PC-9 (cell line): ENCODE measurements around the gene PBX1. TPM values are rescaled to one million over a fixed set of nuclear protein-coding genes. Genes with fewer than 3 reads are reported as not detected.

ENCODE experiments used
- BruUV-seq: library from RNA; stranded (reverse); fragments of 400-500 nt; replicated peaks from 2 replicates; lab custom pipeline; 2021; lab: Mats Ljungman, UMichigan
- CTCF ChIA-PET: fragments of 300-600 bp; sonication (Branson Sonifier 250); formaldehyde crosslinking; loops from one replicate; lab custom pipeline; 2022; ENCODE audit warnings: antibody characterized with exemption; lab: Charles Lee
- POLR2A ChIA-PET: fragments of 300-600 bp; sonication (Branson Sonifier 250); formaldehyde crosslinking; loops from one replicate; lab custom pipeline; 2022; ENCODE audit warnings: antibody characterized with exemption; ENCODE audit not compliant: unreplicated experiment; lab: Charles Lee
- DNase-seq, 2 experiments: peaks; one replicate each; pipeline versions ENCODE4 v3.0.0 to v3.0.0-alpha.2; 2015 to 2022; ENCODE audit warnings: mixed read lengths in 1 of 2
- H2AFZ ChIP-seq: fragments of 200-600 bp; sonication (generic); 2 replicates; pipeline ENCODE4 v1.8.1; 2017; ENCODE audit warnings: antibody characterized with exemption
- H3F3A ChIP-seq: fragments of 200-600 bp; sonication (generic); 2 replicates; pipeline ENCODE4 v1.8.1; 2017; ENCODE audit warnings: antibody characterized with exemption, mild to moderate bottlenecking, low read depth; ENCODE audit not compliant: insufficient read depth
- H3K27ac ChIP-seq: fragments of 200-600 bp; sonication (generic); 2 replicates; pipeline ENCODE4 v1.6.1; 2016; ENCODE audit warnings: mixed run types
- H3K27me3 ChIP-seq: fragments of 200-600 bp; sonication (generic); 2 replicates; pipeline ENCODE4 v1.6.1; 2016; ENCODE audit warnings: low read depth, mixed run types; ENCODE audit not compliant: insufficient read depth
- H3K36me3 ChIP-seq: fragments of 200-600 bp; sonication (generic); 2 replicates; pipeline ENCODE4 v1.6.1; 2016; ENCODE audit warnings: low read depth, mixed run types
- H3K4me1 ChIP-seq: fragments of 200-600 bp; sonication (generic); replicated peaks from 2 replicates; pipeline ENCODE4 v1.6.1; 2016; ENCODE audit warnings: mixed run types; ENCODE audit not compliant: insufficient read depth
- H3K4me2 ChIP-seq: fragments of 200-600 bp; sonication (generic); 2 replicates; pipeline ENCODE4 v1.6.1; 2017; ENCODE audit warnings: mixed run types
- H3K4me3 ChIP-seq: fragments of 200-600 bp; sonication (generic); 2 replicates; pipeline ENCODE4 v1.6.1; 2016; ENCODE audit warnings: mixed run types
- H3K79me2 ChIP-seq: fragments of 200-600 bp; sonication (generic); 2 replicates; pipeline ENCODE4 v1.6.1; 2017; ENCODE audit warnings: low read depth, mixed run types
- H3K9me2 ChIP-seq: fragments of 200-600 bp; sonication (generic); 2 replicates; pipeline ENCODE4 v1.8.1; 2017; ENCODE audit warnings: mild to moderate bottlenecking; ENCODE audit not compliant: insufficient read depth
- H3K9me3 ChIP-seq: fragments of 200-600 bp; sonication (generic); 2 replicates; pipeline ENCODE4 v1.8.1; 2016; ENCODE audit warnings: low read depth; ENCODE audit not compliant: insufficient read depth
- H4K20me1 ChIP-seq: fragments of 200-600 bp; sonication (generic); 2 replicates; pipeline ENCODE4 v1.8.1; 2017; ENCODE audit not compliant: insufficient read depth
- EZH2 ChIP-seq: fragments of 200-600 bp; sonication (generic); IDR thresholded peaks from 2 replicates; pipeline ENCODE4 v1.8.0; 2017; ENCODE audit warnings: antibody characterized with exemption, low read depth
- intact Hi-C: fragments of 100-400 bp; cut with micrococcal nuclease; formaldehyde crosslinking; loops from one replicate; pipeline ENCODE4 v1.10.0; 2022; ENCODE audit not compliant: unreplicated experiment
- total RNA-seq: library from RNA; stranded (reverse); gene quantifications from 2 replicates; pipeline ENCODE4 v1.2.3, GENCODE V29; 2021
- TF ChIP-seq, protein P1 (sequence below): fragments of 200-600 bp; sonication (generic); conservative IDR thresholded peaks from 2 replicates; pipeline ENCODE4 v1.6.1; 2017; ENCODE audit warnings: mixed run types, antibody characterized with exemption, mild to moderate bottlenecking, moderate library complexity

PBX1 gene
- total RNA-seq, 1 experiment from 2014 or later: 57.7 TPM

DNA sequence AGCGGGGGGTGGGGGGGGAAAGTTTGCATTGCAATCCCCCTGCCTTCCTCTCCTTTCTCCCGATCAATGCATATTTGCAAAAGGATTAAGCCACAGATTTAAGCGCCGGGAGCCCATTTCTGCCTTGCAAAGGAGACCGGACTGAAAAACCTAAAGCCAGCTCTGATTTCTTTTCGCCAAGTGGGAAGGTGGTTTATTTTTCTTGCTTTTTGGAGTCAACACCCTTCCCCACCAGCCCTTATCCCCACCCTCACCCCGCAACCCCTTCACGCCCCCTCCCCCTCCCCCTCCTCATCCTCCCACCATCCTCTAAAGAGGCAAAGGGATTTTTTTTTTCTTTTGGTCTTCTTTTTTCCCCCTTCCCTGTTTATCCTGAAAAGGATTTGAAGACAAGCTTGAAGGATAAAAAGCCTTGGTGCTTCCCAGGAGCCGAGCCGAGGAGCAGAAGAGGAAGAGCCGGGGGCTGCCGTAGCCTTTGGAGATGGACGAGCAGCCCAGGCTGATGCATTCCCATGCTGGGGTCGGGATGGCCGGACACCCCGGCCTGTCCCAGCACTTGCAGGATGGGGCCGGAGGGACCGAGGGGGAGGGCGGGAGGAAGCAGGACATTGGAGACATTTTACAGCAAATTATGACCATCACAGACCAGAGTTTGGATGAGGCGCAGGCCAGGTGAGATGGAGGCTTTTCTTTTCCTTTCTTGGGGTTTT, 513 bp downstream of the PBX1 start:
- BruUV-seq: no TSS peak
- ChIA-PET CTCF (interaction anchor here (0.6 to 1.3 kb wide), 4 partner anchors 25 to 895 kb away, joined by 3 to 14 read pairs (median 5); no protein-coding TSS in a partner anchor), POLR2A (interaction anchor here (0.6 to 1.3 kb wide), 5 partner anchors 43 to 264 kb away, joined by 3 to 15 read pairs (median 10); no protein-coding TSS in a partner anchor)
- 0 out of 2 replicates have a peak, but pooled peaks cover 6% of the 10 kb centered on the region for H3K36me3 ChIP-seq
- peaks cover 50% of the 10 kb centered on the region for H3K79me2 ChIP-seq
- intact Hi-C loops: loop anchor here (1.0 to 5.0 kb wide), 6 partner anchors 53 to 393 kb away; no protein-coding TSS in a partner anchor
- peaks cover 6% of the 10 kb centered on the region; the same call in 1 of the 2 replicates for H3F3A ChIP-seq
- H3K27me3 ChIP-seq: no peaks in the 10 kb centered on the region
- H3K4me3 ChIP-seq: peak overlapping the region; percentile 71
- H3K9me3 ChIP-seq: no peaks in the 10 kb centered on the region
- peak in 1 of 2 experiments; percentile 5 for DNase-seq
- H3K9me2 ChIP-seq: no peaks in the 10 kb centered on the region
- TF ChIP-seq EZH2: no peak
- TF ChIP-seq, protein P1, sequence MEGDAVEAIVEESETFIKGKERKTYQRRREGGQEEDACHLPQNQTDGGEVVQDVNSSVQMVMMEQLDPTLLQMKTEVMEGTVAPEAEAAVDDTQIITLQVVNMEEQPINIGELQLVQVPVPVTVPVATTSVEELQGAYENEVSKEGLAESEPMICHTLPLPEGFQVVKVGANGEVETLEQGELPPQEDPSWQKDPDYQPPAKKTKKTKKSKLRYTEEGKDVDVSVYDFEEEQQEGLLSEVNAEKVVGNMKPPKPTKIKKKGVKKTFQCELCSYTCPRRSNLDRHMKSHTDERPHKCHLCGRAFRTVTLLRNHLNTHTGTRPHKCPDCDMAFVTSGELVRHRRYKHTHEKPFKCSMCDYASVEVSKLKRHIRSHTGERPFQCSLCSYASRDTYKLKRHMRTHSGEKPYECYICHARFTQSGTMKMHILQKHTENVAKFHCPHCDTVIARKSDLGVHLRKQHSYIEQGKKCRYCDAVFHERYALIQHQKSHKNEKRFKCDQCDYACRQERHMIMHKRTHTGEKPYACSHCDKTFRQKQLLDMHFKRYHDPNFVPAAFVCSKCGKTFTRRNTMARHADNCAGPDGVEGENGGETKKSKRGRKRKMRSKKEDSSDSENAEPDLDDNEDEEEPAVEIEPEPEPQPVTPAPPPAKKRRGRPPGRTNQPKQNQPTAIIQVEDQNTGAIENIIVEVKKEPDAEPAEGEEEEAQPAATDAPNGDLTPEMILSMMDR: no peak
- peak overlapping the region; percentile 74 for H3K27ac ChIP-seq
- H3K4me1 ChIP-seq: peaks cover 48% of the 10 kb centered on the region
- H2AFZ ChIP-seq: peak overlapping the region; percentile 83
- H4K20me1 ChIP-seq: no peaks in the 10 kb centered on the region
- H3K4me2 ChIP-seq: peak overlapping the region; percentile 86

DNA sequence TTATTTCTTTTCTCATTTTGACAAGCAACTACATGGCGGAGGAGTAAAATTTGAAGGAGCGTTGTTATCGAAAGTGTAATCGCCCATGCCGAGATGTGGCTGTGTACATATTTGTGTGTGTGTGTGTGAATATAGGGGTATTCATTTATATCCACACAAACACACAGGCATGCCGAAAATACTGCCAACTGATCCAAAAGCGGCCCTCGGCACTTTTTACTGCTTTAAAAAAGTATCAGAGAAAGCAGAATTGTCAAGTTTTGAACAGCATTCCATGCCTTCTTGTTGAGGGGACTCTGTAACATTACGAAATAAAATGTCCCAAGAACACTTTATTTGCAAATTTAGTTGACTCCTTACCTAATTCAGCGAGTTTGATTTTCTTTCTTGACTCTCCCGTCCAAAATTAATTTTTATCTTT, 1.1 kb downstream of the PBX1 start:
- no peaks in the 10 kb centered on the region for H3K9me2 ChIP-seq
- H3K4me3 ChIP-seq: peak overlapping the region; percentile 71
- peaks cover 54% of the 10 kb centered on the region for H3K4me1 ChIP-seq
- peaks cover 6% of the 10 kb centered on the region for H3F3A ChIP-seq
- ChIA-PET CTCF (no interaction called here), POLR2A (no interaction called here)
- intact Hi-C loops: loop anchor here (2.0 to 5.0 kb wide), 2 partner anchors 227 to 393 kb away; no protein-coding TSS in a partner anchor
- no peaks in the 10 kb centered on the region for H3K27me3 ChIP-seq
- TSS peak; percentile 34 for BruUV-seq
- TF ChIP-seq EZH2: no peak
- TF ChIP-seq, protein P1: no peak
- H3K4me2 ChIP-seq: peak overlapping the region; percentile 86
- H4K20me1 ChIP-seq: no peaks in the 10 kb centered on the region
- H3K9me3 ChIP-seq: no peaks in the 10 kb centered on the region
- 0 out of 2 replicates have a peak, but pooled peaks cover 6% of the 10 kb centered on the region for H3K36me3 ChIP-seq
- H3K27ac ChIP-seq: peak overlapping the region; percentile 74
- peaks cover 51% of the 10 kb centered on the region for H3K79me2 ChIP-seq
- DNase-seq: no peak
- peak overlapping the region; percentile 83 for H2AFZ ChIP-seq

DNA sequence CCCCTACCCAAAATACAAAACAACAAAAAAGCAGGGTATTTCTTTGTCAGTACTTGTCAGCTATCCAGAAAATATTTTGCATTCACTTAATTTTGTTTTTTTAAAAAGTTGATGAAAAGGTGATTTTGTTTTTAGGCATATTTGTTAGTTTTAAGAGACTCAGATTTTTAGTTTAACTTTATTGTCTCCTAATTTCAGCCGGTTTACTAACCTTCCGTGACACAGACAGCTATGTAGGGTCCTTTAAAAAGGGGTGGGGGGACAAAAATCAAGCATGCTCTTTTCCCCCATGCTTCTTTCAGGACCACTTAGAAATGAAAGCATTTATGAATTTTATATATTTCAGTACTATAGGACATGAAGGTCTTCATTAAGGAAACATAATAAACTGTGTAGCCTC, 1.6 kb downstream of the PBX1 start:
- Histone ChIP-seq H3K79me2 (peaks cover 55% of the 10 kb centered on the region), H3K4me1 (peaks cover 54% of the 10 kb centered on the region), H3K4me3 (peak overlapping the region; percentile 71), H3K9me3 (no peaks in the 10 kb centered on the region), H3K9me2 (no peaks in the 10 kb centered on the region), H3K27me3 (no peaks in the 10 kb centered on the region), H2AFZ (peak overlapping the region; percentile 83), H3F3A (peaks cover 6% of the 10 kb centered on the region), H3K36me3 (0 out of 2 replicates have a peak, but pooled peaks cover 6% of the 10 kb centered on the region), H3K4me2 (peak overlapping the region; percentile 86), H4K20me1 (no peaks in the 10 kb centered on the region), H3K27ac (peak overlapping the region; percentile 74)
- intact Hi-C loops: loop anchor here (2.0 to 5.0 kb wide), 2 partner anchors 227 to 394 kb away; no protein-coding TSS in a partner anchor
- ChIA-PET CTCF (no interaction called here), POLR2A (no interaction called here)
- no peak for DNase-seq
- BruUV-seq: no TSS peak
- TF ChIP-seq, protein P1: no peak
- no peak for TF ChIP-seq EZH2
